GM12873 (cell line): ENCODE data around the gene HHLA2.

Source experiments
- TF ChIP-seq, protein P1 (sequence below): IDR thresholded peaks from 2 replicates; pipeline ENCODE4 v1.5.1; 2012; ENCODE audit warnings: low read depth, mild to moderate bottlenecking, moderate library complexity, low read length, control low read depth; ENCODE audit not compliant: insufficient read depth; ENCODE audit errors: missing control alignments

The HHLA2 gene

DNA sequence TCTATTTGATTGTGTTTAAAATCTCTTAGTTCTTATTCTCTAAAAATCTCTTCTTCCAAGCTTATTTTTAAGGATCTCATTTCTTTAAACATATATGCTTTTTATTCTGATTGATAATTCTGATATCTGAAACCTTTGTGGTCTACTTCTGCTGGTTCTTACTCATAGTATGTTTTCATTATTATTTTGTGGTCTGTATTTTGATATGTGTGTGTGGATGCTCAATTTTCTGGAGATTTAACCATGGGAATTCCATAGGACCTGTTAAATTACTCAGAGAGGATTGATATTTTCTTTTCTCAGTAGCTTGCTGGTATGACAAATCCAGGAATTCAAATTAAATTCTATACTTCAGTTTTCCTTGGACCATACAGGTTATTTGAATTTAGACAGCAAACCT, 14.7 kb upstream of the HHLA2 start:
- TF ChIP-seq, protein P1, sequence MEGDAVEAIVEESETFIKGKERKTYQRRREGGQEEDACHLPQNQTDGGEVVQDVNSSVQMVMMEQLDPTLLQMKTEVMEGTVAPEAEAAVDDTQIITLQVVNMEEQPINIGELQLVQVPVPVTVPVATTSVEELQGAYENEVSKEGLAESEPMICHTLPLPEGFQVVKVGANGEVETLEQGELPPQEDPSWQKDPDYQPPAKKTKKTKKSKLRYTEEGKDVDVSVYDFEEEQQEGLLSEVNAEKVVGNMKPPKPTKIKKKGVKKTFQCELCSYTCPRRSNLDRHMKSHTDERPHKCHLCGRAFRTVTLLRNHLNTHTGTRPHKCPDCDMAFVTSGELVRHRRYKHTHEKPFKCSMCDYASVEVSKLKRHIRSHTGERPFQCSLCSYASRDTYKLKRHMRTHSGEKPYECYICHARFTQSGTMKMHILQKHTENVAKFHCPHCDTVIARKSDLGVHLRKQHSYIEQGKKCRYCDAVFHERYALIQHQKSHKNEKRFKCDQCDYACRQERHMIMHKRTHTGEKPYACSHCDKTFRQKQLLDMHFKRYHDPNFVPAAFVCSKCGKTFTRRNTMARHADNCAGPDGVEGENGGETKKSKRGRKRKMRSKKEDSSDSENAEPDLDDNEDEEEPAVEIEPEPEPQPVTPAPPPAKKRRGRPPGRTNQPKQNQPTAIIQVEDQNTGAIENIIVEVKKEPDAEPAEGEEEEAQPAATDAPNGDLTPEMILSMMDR, result no peak

GRCh38 chr3:108283006-108283405, 13.3 kb upstream of the HHLA2 start:
- TF ChIP-seq, protein P1, result no peak

GRCh38 chr3:108283989-108284388, 12.4 kb upstream of the HHLA2 start:
- TF ChIP-seq, protein P1, result no peak

GRCh38 chr3:108285176-108285575, 11.2 kb upstream of the HHLA2 start:
- TF ChIP-seq, protein P1, result no peak

GRCh38 chr3:108287146-108287545, 9.2 kb upstream of the HHLA2 start:
- TF ChIP-seq, protein P1, result no peak

DNA sequence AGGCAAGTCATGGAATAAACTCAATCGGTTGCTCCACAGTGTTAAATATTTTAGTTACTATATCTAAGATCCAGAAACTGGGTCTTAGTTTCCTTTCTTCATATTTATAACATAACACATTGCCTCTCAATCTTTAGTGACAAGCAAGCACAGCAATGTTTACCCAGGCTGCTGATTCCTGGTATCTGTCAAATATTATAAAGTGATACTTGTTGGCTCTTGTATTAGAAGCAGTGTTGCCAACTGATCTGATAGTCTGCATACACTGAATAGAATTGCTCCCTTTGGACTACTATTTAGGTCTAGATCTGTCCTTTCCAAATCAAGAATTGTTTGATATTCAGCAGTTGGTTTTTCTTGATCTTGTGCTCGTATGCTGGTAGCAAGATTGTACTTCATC, 7.2 kb upstream of the HHLA2 start:
- TF ChIP-seq, protein P1, result no peak

GRCh38 chr3:108292450-108292849, 3.9 kb upstream of the HHLA2 start:
- TF ChIP-seq, protein P1, result no peak
